Choroid plexus epithelial cell (primary cell): Measurements from ENCODE around the gene ZBTB11.
"Not testable (repeated sequence)": the region's sequence is repeated elsewhere in the genome, so short reads cannot be mapped to it uniquely, and the experiment has no call there.

ENCODE experiments used
- DNase-seq: peaks from one replicate; pipeline ENCODE4 v3.0.0-alpha.2; 2010; ENCODE audit warnings: low read depth
- H3K4me3 ChIP-seq: 2 replicates; pipeline ENCODE4 v1.5.1; 2011; ENCODE audit warnings: low read depth, mild to moderate bottlenecking, control low read depth, low read length, moderate library complexity
- TF ChIP-seq, protein P1 (sequence below): conservative IDR thresholded peaks from 2 replicates; pipeline ENCODE4 v1.5.1; 2011; ENCODE audit warnings: low read depth, mild to moderate bottlenecking, control low read depth, inconsistent platforms, low read length, moderate library complexity

The ZBTB11 gene

DNA sequence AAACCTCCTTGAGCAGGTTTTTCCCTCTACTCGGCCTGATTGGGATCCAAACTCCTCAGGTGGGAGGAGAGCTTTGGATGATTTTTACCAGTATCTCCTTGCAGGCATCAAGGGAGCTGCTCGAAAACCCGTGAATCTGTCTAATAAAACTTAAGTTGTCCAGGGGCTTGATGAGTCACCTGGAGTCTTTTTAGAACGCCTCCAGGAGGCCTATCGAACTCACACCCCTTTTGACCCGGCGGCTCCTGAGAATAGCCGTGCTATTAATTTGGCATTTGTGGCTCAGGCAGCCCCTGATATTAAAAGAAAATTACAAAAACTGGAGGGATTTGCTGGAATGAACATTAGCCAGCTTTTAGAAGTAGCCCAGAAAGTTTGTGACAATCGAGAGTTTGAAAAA is 41.6 kb downstream of the ZBTB11 start:
- TF ChIP-seq, protein P1, sequence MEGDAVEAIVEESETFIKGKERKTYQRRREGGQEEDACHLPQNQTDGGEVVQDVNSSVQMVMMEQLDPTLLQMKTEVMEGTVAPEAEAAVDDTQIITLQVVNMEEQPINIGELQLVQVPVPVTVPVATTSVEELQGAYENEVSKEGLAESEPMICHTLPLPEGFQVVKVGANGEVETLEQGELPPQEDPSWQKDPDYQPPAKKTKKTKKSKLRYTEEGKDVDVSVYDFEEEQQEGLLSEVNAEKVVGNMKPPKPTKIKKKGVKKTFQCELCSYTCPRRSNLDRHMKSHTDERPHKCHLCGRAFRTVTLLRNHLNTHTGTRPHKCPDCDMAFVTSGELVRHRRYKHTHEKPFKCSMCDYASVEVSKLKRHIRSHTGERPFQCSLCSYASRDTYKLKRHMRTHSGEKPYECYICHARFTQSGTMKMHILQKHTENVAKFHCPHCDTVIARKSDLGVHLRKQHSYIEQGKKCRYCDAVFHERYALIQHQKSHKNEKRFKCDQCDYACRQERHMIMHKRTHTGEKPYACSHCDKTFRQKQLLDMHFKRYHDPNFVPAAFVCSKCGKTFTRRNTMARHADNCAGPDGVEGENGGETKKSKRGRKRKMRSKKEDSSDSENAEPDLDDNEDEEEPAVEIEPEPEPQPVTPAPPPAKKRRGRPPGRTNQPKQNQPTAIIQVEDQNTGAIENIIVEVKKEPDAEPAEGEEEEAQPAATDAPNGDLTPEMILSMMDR, result no peak
- DNase-seq, result no peak

DNA sequence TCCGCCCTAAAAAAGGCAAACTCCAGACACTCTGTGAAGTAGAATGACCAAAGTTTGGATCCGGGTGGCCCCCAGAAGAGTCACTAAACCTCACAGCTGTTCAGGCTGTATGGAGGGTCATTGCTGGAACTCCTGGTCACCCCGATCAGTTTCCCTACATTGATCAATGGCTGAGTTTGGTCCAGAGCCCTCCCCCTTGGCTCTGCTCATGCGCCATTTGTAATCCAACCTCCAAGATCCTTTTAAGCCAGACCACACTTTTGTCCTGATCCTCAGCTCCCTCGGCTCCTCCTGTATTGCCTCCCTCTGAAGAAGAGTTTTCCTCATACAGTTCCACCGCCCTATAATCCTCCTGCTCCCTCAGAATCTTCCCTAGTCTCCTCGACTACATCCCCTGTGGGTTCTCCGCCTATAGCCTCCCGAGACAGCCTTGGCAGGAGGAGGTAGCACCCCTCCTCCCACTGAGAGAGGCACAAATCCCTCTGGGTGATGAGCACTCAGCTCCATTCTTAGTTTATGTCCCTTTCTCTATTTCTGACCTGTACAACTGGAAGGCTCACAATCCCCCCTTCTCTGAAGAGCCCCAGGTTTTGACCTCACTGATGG is 42.2 kb downstream of the ZBTB11 start:
- DNase-seq, result no peak
- H3K4me3 ChIP-seq, result no peak overlapping the region
- TF ChIP-seq, protein P1, result no peak

More for the DNA sequence above, 41.6 kb downstream of the ZBTB11 start:
- no peak overlapping the region for H3K4me3 ChIP-seq

DNA sequence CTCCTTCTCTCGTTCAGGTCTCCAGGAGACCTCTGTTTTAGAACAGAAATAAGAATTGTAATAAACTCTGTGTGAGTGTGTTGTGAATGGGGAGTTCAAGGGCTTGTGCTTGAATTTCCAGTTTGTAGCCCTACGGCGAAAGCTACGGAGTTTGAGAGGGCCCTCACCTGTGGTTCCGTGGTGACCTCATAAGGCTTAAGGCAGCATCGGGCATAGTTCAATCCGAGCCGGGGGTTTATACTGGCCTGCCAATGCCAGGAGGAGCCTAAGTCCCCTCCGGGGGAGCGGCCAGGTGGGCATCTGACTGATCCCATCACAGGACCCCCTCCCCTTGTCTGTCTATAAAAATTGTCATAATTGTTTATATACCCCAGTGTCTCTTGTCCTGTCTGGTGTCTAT is 43.7 kb downstream of the ZBTB11 start:
- TF ChIP-seq, protein P1, result no peak
- no peak for DNase-seq
- H3K4me3 ChIP-seq, result no peak overlapping the region

DNA sequence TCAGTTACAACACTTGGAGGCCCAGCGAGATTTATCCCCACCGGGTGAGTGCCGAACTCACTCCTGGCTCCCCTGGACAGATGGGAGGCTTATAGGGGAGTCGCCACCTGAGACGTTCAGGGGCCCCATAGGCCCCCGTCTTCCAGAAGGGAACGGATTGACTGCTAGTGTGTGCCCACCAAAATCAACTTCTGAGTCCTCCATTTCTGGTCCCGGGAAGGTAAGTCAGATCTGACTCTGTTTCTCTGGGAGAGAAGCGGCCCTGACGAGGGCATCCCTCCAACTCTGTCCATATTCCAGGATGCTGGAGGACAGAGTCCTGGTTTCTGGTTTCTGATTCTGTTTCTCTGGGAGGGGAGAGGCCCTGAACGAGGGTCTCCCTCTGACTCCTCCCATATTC is 44.3 kb downstream of the ZBTB11 start:
- no peak overlapping the region for H3K4me3 ChIP-seq
- no peak for DNase-seq

DNA sequence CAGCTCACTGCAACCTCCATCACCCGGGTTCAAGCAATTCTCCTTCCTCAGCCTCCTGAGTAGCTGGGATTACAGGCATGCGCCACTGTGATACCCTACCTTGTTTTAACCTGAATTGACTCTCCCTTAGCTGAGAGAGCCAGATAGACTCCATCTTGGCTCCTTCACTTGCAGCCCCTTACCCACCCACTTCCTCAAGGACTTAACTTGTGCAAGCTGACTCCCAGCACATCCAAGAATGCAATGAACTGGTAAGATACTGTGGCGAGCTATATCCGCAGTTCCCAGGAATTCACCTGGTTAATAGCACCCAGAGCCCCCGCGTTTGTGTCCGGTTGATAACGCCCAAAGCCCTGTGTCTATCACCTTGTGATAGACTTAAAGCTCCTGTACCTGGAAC is 45.0 kb downstream of the ZBTB11 start:
- not testable (repeated sequence) for H3K4me3 ChIP-seq, DNase-seq

More for the DNA sequence above, 44.3 kb downstream of the ZBTB11 start:
- TF ChIP-seq, protein P1, result no peak

DNA sequence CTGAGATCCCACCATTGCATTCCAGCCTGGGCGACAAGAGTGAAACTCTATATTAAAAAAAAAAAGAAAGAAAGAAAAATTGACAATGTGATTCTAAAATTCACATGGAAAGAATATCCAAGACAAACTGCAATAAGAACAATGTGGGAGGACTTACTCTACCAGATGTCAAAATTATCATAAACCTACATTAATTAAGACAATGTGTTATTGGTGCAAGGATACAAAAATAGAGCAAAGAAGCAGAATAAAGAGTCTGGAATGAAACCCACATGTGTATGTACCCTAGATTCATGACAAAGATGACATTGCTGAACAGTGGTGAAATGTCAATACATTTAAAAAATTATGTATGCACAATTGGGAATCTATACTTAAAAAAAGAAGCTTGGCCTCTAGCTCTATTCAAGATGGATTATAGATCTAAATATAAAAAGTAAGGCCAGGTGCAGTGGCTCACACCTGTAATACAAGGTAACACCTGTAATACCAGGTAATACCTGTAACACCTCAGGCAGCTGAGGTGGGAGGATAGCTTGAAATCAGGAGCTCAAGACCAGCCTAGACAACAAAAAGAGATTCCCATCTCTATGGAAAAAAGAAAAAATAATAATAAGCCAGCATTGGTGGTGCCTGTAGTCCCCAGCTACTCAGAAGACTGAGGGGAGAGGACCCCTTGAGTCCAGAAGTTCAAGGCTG is 45.7 kb downstream of the ZBTB11 start:
- H3K4me3 ChIP-seq, result no peak overlapping the region
- TF ChIP-seq, protein P1, result no peak
- no peak for DNase-seq

DNA sequence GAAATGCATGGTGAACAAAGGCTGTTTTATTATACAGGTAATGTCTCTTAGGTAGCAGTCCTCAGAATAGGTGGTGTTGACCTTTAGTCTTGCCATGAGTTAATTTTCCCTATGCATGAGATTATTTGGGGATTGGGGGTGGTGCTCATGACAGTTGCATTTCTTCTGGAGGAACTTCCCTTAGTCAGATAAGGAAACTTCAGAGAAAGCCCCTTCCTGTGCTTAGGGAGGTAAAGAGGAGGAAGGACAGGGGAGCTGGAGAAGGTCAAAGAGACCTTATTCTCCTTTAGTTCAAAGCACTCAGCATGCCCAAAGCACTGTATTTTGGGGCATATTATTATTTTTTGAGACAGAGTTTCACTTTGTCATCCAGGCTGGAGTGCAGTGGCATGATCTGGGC is 47.7 kb downstream of the ZBTB11 start:
- TF ChIP-seq, protein P1, result no peak
- DNase-seq, result no peak
- H3K4me3 ChIP-seq, result no peak overlapping the region
